NCI-H524 treated with DMSO at 0.1 percent for 48 hours (cell line): Measurements from ENCODE around the gene RAB3B.

Experiments
- DNase-seq: peaks from one replicate; lab custom pipeline; 2025; lab: John Stamatoyannopoulos, UW

RAB3B gene

DNA sequence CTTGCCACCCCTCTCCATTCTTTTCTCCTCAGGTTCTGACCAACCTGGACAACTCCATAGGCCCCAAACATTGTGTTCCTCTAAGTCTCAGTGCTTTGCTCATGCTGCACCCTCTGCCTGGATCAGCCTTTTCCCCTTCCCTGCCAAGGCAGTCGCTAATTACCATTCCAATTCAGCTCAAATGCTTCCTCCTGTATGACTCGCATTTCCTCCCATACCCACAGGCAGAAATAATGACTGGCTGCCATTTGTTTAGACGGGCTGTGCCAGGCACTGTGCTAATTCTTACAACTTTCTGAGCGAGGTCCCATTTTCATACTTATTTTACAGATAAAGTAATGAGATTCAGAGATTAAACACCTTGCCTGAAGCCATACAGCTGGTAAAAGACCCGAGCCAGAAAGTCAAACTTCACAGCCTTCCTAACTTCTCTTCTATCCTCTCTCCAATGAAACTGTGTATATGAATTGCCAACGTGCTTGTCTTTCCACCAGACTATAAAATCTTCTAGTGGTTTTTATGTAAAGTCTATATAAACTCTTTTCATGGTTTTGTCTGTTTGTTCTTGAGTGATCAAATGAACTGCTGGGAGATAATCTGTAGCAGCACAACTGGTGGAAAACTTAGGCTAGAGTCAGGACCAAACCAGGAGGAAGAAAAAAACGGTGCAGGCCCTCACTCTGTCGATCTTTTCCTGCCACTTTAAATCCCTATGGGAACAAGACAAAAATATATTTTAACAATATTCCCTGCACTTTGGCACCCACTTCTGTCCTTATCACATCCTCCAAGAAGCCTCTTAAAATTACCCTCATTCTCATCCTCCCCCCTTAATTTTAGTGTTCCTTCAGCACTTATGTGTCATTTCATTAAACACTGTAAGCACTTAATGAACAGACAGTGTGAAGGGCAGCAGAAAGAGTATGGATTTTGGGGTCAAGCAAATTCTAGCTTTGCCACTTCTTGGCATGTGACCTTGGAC, 33.7 kb downstream of the RAB3B start:
- DNase-seq: no peak

DNA sequence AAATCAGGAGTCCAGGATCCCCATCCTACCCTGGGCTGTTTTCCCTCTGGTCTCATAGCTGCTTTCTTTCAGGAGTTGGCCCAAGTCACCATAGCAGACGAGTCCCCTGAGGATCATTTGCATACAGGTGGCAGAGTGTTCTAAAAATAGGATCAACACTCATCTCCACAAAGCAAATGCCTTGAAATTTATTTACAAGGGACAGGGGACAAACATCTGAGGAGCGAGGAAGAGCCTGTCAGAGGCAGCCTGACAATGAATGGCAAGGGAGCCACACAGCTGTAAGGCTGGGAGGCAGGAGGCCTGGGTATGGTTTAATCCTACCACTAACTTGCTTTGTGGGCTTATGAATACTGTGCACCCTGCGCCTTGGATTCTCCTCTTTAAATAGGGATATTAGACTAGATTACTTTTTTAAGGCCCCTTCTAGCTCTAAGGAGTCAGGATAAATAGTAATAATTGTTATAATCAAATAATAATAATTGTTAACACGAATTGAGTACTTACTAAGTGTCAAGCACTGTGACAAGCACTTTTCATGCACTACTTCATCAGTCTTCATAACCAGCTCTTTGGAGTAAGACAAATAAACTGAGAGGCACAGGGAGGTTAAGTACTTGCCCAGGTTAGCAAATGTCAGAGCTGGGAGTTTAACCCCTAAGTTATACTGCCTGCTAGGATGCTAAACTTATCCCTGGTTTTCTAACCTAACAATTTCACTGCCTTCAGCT, 34.5 kb downstream of the RAB3B start:
- DNase-seq: no peak

DNA sequence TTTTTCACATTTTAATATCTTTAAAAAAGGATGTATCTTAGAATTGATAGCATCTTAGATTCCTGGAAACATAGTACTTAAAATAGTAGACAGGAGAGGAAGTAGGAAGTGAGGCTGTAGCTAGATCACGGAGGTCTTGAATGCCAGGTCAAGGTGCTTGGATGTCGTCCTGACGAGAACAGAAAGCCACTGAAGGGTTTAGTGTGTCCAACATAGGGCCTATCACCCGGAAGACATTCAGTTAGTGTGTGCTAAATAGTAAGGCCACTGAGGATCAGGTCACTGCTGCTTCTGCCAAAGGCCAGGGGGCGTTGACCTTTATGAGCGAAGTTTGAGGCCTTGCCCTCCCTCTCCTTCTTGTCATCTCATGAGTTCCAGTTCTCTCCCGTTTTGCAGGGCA, 35.7 kb downstream of the RAB3B start:
- DNase-seq: no peak

DNA sequence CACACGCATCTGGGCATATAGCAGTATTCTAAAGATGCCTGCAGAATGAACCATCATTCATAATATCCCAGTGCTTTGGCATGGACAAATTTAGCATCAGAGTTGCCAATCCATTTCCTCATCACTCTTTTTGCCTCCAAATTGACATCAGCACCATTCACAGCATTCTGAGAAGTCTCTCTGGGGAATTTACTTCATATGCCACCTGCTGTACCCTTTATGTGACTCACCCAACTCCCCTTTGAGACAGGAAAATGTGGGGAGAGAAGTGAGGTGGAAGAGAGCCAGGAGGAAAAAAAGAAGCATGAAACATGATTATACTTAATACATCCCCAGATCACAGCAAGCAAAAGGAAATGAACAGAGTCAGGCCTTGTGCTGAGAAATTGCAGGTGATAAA, 37.4 kb downstream of the RAB3B start:
- DNase-seq: no peak

DNA sequence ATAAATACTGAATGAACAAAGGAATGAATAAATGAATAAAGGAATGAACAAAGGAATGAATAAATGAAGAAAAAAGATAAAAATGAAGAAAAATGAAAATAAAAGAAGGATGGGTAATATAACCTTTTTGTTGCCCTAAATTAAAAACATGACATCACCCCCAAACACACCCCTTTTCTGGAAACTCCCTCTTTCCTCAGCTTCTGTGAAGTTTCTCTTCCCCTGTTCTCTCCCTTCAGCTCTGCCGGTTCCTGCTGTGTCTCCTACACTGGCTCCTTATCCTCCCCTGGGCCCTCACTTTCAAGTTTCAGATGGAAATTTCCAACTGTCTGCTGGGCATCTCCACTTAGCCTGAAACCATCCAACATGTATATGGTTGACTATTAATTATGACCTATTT, 37.9 kb downstream of the RAB3B start:
- no peak for DNase-seq

DNA sequence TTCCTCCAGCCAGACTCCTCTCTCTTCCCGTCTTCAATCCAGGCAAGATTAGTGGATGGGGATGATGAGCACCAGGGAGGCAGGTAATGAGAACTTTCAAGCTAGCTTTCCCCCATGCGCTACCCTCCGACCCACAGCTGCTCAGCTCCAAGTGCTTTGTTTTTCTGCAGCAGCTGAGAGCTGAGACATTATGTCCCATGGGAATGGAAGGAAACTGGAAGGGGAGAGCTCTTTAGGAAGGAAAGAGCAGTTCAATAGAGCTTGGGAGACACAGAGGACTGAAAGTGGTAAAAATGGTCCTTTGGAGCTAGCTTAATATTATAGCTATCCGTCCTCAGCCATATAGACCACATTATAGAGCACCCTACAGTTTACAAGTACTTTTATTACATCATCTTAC, 39.8 kb downstream of the RAB3B start:
- peak; percentile 3 for DNase-seq

DNA sequence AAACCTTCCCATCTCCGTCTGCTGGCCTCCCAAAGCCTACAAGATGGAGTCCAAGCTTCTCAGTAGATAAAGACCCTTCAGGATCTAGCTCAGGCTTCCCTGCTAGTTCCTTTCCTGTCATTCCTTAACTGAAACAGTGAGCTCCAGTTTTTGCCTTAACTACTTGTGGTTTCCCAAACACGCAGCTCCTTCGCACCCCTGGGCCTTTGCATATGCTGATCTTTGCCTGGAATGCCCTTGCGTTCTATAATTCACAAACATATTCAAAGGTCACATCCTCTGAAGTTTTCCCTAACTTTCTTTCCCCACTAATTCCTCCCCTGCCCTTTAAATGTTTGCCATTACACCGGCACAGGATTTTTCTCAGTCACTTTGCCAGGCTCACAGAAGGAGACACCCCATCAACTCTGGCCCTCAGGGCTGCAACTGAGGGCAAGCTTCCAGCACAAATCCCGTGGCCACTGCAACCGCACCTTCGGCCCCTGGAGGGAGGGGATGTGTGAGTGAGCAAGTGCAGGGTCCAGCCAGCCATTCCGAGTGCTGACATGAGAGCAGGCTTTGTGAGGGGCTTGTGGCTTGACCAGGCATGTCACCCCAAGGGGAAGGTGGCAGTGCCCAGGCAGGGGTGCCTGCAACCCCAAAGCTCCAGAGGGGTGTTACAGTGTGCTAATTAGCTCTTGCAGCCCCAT, 41.3 kb downstream of the RAB3B start:
- no peak for DNase-seq

DNA sequence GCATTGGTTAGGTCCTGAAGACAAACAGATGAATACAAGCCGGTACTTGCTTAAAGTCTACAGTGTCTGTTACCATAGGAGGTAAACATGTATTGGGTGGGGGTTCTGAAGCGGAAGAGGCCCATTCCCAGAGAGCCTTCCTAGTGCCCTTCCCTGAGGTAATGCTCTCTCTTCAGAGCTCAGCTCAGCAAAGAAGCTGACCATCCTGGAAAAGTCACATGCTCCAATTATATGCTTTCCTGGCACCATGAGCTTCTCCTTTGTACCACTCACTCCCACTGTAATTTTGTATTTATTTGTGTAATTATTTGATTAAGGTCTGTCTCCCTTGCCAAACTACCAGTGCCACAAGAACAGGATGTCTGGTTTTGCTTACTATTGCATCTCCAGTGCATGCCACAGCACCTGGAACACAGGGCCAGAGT, 42.0 kb downstream of the RAB3B start:
- DNase-seq: no peak

DNA sequence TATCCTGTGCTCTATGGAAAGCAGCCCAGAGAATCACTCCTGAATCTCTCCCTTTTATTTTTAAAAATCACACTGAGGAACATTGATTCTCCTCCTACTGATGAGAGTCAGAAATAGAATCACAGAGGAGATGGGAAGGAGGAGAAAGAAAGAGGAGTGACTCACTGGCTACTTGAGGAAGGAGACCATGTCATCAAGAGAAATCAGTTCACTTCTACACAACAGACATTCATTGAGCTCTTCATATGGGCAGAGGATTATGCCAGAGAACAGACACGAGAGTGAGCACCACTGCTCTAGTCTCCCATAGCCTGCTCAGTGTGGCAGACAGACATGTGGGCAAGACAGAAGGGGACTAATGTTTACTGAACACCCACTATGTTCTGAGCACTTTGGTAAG, 44.2 kb downstream of the RAB3B start:
- no peak for DNase-seq

DNA sequence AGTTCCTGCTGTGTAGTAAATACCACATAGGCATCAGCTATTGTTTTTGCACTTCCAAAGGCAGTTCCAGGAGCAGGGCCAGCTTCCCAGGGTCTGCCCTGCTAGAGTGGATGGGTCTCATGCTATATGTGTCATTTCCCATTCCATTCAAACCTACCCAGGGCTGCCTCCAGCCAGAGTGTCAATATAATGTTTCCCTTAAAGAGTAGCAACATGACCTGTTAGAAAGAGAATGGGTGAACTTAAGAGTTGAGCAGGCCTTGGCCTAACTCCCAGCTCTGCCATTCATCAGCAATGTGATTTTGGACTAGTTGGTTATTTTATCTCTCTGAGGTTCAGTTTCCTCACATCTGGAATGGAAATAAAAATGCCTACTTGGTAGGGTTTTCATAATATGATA, 44.9 kb downstream of the RAB3B start:
- DNase-seq: no peak

DNA sequence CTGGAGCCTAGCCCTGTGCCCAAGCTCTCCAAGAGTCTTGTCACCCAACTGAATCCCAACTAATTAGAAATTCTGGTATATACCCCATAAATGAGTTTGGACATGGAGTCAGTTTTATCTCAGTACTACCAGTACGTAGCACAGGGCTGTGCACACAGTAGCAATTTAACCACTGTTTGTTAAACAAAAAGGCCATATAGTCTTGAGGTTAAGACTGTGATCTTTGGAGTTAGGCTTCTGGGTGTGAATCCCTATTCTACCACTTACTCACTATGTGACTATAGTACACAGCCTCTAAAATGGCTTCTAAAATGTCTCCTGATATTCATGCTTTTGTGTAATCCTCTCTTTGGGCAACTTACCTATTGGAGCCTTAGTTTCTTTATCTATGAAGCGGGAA, 48.2 kb downstream of the RAB3B start:
- DNase-seq: no peak

DNA sequence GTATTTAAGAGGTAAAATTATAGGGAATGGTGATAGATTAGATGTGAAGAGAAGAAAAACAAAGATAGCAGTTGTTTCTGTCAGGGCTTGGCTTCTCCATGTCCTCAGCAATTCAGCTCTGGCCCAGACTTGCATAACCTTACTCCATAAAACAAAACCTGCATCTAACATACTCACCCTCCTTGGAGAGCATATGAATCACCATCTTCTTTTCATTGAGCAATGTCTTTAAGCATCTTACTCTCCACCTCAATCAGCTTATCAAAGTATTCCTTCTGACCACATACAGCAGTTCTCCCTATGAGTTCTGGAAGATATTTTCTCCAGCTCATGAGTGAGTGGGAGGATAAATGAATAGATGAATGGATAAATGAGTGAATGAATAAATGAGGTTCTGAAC, 49.0 kb downstream of the RAB3B start:
- DNase-seq: no peak

DNA sequence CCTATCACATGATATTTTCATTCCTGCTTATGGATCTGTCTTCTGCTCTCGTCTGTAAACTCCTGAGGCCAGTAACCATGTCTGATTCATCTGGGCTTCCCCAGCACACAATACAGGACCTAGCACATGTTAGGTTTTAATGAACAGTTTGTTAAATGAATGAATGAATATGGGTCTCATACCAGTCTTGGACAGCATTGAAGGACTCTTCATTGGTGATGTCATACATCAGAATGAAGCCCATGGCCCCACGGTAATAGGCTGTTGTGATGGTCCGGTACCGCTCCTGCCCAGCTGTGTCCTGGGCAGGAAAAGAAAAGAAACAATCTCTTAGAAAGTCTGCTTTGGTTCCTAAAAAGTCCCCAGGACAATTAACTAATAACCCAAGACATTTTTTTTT, 53.4 kb downstream of the RAB3B start:
- DNase-seq: no peak

DNA sequence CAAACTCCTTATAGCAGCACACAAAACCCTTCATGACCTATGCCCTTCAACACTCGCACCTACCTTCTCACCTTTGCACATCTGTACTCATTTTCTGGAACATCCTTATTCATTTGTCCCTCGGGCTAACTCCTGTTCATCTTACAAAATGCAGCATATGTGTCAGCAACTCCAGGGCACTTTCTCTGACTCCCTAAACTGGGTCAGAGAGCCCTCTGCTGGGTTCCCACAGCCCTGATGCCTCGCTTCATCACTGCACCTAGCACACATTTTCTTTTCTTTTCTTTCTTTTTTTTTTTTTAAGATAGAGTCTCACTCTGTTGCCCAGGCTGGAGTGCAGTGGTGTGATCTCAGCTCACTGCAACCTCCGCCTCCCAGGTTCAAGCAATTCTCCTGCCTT, 54.0 kb downstream of the RAB3B start:
- no peak for DNase-seq

DNA sequence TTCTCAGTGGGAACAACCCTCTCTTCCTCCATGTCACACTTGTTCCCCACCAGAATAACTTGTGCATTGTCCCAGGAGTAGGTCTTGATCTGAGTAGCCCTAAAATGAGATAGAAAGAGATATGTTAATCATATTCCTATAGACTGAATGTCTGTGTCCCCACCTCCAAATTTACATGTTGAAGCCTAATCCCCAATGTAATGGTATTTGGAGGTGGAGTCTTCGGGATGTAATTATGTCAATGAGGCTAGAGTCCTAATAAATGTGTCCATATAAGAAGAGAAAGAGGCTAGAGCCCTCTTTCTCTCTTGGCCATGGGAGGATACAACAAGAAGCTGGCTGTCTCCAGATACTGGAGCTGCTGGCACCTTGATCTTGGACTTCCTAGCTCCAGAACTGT, 57.2 kb downstream of the RAB3B start:
- DNase-seq: no peak

DNA sequence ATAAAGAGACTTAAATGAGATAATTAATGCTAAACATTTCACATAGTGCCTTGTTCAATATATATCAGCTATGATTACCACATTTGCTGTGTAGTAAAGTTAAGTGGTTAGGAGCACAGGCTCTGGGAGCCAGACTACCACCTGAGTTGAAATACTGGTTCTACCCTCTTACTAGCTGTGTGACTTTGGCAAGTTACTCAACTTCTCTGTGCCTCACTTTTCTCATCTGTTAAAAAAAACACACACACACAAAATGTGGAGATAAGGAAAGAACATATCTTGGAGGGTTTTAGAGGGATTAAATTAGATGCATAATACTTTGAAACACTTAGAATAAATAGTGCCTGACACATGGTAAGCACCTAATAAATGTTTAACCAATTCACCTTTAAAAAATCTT, 60.2 kb downstream of the RAB3B start:
- DNase-seq: no peak

DNA sequence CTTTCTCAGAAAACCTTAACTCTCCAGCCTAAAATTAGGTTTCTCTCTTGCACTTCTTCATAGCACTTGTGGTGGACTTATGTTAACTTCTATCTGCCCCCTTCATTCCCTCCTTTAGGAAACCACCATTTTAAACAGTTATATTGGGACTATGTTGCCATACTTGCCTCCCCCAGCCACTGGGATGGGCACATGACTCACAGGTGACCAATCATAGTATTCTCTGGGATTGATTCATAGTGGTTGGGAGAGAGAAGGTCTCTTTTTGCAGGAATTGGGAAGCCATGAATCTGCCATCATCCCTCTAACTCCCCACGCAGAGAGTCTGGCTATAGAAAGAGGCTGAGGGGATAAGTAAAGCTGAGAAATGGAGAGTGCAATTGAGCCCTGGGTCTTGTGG, 61.6 kb downstream of the RAB3B start:
- DNase-seq: no peak

DNA sequence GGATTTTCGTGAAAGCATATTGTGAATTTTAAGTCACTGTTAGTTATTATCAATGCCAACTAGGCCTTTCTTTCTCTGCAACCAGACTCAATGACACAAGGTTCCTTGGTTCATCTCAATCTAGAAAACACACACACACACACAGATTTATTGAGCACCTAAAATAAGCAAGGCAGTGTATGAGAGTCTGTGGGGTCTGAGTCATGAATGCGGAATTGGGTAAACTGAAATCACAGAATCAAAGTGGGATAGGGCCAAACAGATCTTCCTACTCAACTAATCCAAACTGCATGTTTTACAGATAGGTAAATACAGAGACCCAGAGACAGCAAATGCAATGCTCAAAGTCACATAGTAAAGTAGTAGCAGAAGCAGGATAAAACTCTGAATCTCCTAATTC, 63.5 kb downstream of the RAB3B start:
- no peak for DNase-seq

DNA sequence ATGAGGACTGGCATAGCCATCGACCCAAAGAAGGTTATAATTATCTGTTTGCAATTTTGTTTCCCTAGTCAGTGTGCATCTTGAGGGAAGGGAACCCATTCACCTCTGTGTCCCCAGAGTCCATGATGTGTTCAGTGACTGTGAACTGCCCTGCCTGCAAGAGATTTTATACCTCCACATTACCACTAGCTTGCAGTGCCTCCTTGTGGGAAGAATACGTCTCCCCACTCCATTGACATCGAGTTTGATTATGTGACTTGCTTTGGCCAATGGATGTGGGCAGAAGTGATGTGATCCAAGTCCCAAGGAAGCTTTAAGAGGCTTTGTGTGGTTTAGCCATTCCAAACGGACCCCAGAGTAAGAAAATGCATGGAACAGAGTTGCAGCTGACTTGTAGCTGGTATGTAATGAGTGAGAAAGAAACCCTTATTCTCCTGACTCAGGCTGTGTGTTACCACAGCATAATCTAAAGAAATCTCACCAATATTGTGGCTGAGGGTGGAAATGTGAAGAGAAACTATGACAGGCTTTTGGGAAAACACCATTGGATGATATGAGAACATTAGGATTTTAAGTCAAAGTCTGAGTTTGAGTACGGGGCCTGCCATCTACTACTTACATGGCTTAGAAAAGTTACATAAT, 64.2 kb downstream of the RAB3B start:
- DNase-seq: no peak

DNA sequence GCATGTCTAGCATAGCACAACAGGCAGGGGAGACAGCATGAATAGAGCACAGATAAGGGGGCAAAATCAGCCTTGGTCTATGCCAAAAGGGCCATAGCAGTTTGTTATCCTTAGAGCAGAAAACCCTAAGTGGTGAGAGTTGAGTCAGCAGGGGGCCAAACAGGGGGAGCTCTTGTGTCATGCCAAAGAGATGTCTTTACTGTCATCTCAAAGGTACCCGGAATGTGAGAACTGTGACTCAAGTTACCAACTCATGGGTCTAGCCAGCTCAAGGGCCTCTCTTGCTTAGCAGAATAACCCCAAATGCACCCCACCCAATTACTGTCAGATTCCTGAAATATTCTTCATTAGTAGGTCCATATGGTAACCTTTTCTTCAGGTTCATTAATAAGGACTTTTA, 66.0 kb downstream of the RAB3B start:
- no peak for DNase-seq

DNA sequence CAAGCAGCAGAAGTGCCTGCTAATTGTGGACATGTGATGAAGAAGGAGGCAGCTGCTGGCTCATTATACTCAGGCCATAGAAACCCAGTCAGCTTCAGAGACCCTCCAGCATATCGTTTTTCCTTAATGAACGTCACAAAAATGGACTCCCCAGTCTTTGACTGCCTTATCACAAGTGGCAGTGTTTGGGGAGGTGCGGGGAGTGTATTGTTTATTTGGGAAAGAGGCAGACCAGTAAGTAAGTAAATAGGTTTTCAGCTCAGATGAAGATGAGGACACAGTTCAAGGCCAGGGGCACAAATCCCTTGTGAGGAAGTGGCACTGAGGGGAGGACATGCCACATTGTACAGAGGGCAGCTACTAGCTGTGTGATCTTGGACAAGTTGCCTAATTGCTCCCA, 68.5 kb downstream of the RAB3B start:
- no peak for DNase-seq

DNA sequence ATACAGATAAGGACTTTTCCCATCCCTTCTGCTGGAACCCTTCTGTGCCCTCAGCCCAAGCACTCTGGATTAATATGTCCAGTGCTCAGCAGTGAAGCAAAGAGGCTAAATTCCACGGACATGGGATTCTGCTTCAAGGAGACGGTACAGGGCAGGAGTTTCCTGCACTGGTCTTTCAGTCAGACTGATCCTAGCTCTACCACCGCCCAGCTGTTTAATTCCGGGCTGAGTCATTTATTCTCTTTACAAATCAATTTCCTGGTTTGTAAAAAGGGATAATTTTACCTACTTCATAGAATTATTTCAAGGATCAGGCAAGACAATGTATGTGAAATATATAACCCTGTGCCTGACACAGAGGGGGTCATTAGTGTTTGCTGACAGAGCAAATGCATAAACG, 70.4 kb downstream of the RAB3B start:
- no peak for DNase-seq
